AG04450 (cell line): ENCODE results near the gene MT1M. TPM values are rescaled to one million over a fixed set of nuclear protein-coding genes. Genes with fewer than 3 reads are reported as not detected.

Source experiments
- CTCF ChIA-PET: fragments of 300-600, 350-600 bp; formaldehyde crosslinking; extraction: SDS; loops from one replicate; lab custom pipeline; 2022; ENCODE audit warnings: antibody characterized with exemption, inconsistent platforms; lab: Charles Lee
- POLR2A ChIA-PET: fragments of 350-600 bp; formaldehyde crosslinking; extraction: SDS; loops from one replicate; lab custom pipeline; 2021; ENCODE audit warnings: antibody characterized with exemption, inconsistent platforms; lab: Yijun Ruan, JAX
- DNase-seq: peaks from one replicate; pipeline ENCODE4 v3.0.0-alpha.2; 2011; ENCODE audit warnings: low read depth, low spot score
- H3K27ac ChIP-seq: one replicate; pipeline ENCODE4 v1.5.1; 2012; ENCODE audit warnings: low read depth, low read length, control low read depth
- H3K27me3 ChIP-seq: one replicate; pipeline ENCODE4 v1.6.0; 2012; ENCODE audit warnings: low read length; ENCODE audit not compliant: control insufficient read depth, insufficient read depth
- H3K4me3 ChIP-seq: 2 replicates; pipeline ENCODE4 v1.5.1; 2011; ENCODE audit warnings: mild to moderate bottlenecking, low read depth, low read length, control low read depth
- H3K9me3 ChIP-seq: 2 replicates; pipeline ENCODE4 v1.5.1; 2012; ENCODE audit warnings: low read length; ENCODE audit not compliant: control insufficient read depth, insufficient read depth
- polyA plus RNA-seq: library from polyadenylated mRNA; depleted of rRNA; stranded (reverse); fragments of >200 nt; gene quantifications from 2 replicates; pipeline ENCODE4 v1.2.3, GENCODE V29; 2011
- TF ChIP-seq, protein P1 (sequence below): IDR thresholded peaks from 2 replicates; pipeline ENCODE4 v1.5.1; 2011; ENCODE audit warnings: low read depth, low read length, control low read depth, inconsistent platforms

MT1M gene
- polyA plus RNA-seq, 1 experiment: 0.10 TPM

DNA sequence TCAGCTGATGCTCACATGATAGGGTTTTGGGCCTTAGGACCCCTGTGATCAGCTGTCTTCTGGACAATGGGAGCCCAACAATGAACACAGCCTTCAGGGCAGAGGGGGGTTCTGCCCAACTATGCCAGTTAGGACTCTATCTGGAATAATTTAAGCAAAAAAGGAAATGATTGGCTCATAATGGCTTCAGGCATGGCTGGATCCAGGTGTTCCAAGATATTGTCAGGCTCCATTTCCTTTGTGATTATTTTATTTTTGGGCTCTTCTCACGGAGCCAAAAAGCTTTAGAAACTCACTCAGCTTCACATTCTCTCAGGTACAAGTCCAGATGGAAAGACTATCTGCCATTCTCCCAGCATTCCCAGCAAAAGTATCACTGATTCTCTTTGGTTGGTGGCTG, 27.0 kb upstream of the MT1M start:
- Histone ChIP-seq H3K27me3 (no peaks in the 10 kb centered on the region), H3K4me3 (no peak overlapping the region), H3K27ac (peak overlapping the region; percentile 99), H3K9me3 (no peaks in the 10 kb centered on the region; the same call in 1 of the 2 replicates)
- DNase-seq: no peak
- ChIA-PET POLR2A (interaction anchor here (2.3 to 8.7 kb wide), 2 partner anchors 20 to 154 kb away, joined by 5 to 201 read pairs; partner anchors contain the start of genes MT1E, NUDT21 and OGFOD1), CTCF (interaction anchor here (0.8 to 4.0 kb wide), 4 partner anchors 29 to 287 kb away, joined by 3 to 37 read pairs (median 4); no protein-coding TSS in a partner anchor)
- TF ChIP-seq, protein P1, sequence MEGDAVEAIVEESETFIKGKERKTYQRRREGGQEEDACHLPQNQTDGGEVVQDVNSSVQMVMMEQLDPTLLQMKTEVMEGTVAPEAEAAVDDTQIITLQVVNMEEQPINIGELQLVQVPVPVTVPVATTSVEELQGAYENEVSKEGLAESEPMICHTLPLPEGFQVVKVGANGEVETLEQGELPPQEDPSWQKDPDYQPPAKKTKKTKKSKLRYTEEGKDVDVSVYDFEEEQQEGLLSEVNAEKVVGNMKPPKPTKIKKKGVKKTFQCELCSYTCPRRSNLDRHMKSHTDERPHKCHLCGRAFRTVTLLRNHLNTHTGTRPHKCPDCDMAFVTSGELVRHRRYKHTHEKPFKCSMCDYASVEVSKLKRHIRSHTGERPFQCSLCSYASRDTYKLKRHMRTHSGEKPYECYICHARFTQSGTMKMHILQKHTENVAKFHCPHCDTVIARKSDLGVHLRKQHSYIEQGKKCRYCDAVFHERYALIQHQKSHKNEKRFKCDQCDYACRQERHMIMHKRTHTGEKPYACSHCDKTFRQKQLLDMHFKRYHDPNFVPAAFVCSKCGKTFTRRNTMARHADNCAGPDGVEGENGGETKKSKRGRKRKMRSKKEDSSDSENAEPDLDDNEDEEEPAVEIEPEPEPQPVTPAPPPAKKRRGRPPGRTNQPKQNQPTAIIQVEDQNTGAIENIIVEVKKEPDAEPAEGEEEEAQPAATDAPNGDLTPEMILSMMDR: no peak

DNA sequence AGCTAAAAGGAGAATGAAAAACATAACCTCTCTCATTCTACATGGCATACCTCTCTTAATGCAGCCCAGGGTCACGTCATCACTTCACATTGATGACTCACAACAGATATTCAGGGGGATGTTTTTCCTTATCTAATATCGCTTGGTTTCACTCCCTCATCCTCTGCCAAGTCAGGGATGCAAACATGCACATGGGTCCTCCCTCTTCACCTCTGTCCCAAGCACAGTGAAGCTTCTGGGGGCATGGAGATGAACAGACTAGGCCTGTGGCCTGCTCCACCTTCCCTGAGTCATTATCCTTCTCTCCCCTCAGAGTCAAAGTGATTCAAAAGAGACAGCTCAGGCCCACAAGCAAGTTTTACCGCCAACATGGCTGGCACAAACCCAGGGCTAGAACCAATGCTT, 26.4 kb upstream of the MT1M start:
- no peak for DNase-seq
- ChIA-PET CTCF (interaction anchor here (0.8 to 4.0 kb wide), 2 partner anchors 29 to 96 kb away, joined by 4 to 37 read pairs; no protein-coding TSS in a partner anchor), POLR2A (interaction anchor here (1.1 to 8.7 kb wide), 3 partner anchors 19 to 155 kb away, joined by 4 to 201 read pairs (median 5); partner anchors contain the start of genes MT1E, NUDT21 and OGFOD1)
- TF ChIP-seq, protein P1: no peak
- peak overlapping the region; percentile 99 for H3K27ac ChIP-seq
- H3K27me3 ChIP-seq: no peaks in the 10 kb centered on the region
- no peaks in the 10 kb centered on the region; the same call in 1 of the 2 replicates for H3K9me3 ChIP-seq
- H3K4me3 ChIP-seq: no peak overlapping the region

DNA sequence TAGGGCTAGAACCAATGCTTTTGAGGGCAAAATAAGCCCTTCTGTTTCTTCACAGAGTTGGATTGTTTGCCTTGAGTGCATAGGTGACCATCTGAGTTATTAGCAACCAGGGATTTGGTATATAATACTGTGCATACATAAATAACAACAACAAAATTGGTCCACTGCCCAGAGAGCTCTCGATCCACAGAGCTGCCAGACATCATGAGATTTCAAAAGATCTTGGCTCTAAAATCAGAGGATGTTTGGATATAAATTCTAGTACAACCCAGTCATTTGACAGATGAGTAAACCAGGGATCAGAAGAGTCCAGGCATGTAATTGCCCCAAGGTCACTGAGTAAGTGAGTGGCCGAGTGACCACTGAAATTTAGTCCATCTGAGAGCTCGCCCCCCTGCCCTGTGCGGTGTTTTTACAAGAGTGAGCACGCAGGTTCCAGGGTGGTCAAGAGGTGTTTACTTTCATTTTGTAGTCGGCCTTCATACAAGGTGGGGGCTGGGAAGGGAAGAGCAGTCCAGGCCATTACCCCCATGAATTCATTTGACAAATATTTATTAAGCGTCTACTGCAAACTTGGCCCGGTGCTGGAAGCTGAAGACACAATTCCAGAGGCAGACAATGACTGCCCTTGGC, 25.9 kb upstream of the MT1M start:
- Histone ChIP-seq H3K4me3 (peak overlapping the region; percentile 48), H3K9me3 (no peaks in the 10 kb centered on the region; the same call in 1 of the 2 replicates), H3K27ac (peak overlapping the region; percentile 99), H3K27me3 (no peaks in the 10 kb centered on the region)
- DNase-seq: no peak
- ChIA-PET POLR2A (interaction anchor here (0.6 to 8.7 kb wide), 7 partner anchors 10 to 155 kb away, joined by 3 to 201 read pairs (median 5); partner anchors contain the start of genes MT1E, NUDT21 and OGFOD1), CTCF (interaction anchor here (0.9 to 4.0 kb wide), 3 partner anchors 30 to 96 kb away, joined by 3 to 37 read pairs (median 3); no protein-coding TSS in a partner anchor)
- TF ChIP-seq, protein P1: no peak

DNA sequence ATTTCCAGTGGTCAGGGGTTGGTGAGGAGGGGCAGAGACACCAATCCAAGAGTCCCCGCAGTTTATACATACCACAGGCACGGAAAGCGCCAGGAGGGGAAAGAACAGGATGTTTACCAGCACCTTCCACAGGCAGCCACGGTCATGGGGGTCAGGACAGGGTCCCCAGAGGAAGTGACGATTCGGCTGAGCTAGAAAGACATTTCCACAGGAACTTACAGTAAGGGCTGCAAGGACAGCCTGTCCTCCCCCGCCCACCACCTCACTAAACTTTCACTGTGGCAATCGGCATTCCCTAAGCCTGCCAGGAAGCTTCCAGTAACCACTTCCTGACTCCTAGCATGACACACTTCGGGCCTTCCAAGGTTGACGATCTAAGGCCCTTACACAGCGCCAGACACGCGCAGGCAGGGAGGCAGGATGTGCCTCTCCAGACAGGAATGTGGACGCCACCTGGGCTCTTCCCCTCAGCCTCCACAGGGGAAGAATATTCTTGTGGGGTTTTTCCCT, 25.3 kb upstream of the MT1M start:
- DNase-seq: peak; percentile 93
- ChIA-PET CTCF (interaction anchor here (0.9 to 1.0 kb wide), 2 partner anchors 31 to 95 kb away, joined by 3 read pairs; no protein-coding TSS in a partner anchor), POLR2A (interaction anchor here (0.6 to 8.7 kb wide), 7 partner anchors 11 to 156 kb away, joined by 3 to 201 read pairs (median 5); partner anchors contain the start of genes MT1E, NUDT21 and OGFOD1)
- Histone ChIP-seq H3K27me3 (no peaks in the 10 kb centered on the region), H3K9me3 (no peaks in the 10 kb centered on the region; the same call in 1 of the 2 replicates), H3K4me3 (peak overlapping the region; percentile 48), H3K27ac (peak overlapping the region; percentile 99)
- TF ChIP-seq, protein P1: no peak
